H9 (cell line): ENCODE data around the gene DNHD1. TPM values are rescaled to one million over a fixed set of nuclear protein-coding genes. Genes with fewer than 3 reads are reported as not detected.
A peak's percentile ranks its signal among the peaks of the same experiment; 100 is the strongest.

Experiments
- DNase-seq: peaks from one replicate; pipeline ENCODE4 v3.0.0-alpha.2; 2017
- H2AFZ ChIP-seq: one replicate; pipeline ENCODE4 v1.6.1; 2013; ENCODE audit warnings: mild to moderate bottlenecking, low read length, control low read depth, moderate library complexity
- H2AK5ac ChIP-seq: 2 replicates; pipeline ENCODE4 v1.6.1; 2013; ENCODE audit warnings: low read length, control low read depth, mixed read lengths; ENCODE audit not compliant: insufficient read length
- H2BK120ac ChIP-seq: one replicate; pipeline ENCODE4 v1.6.1; 2013; ENCODE audit warnings: low read depth, mild to moderate bottlenecking, low read length, control low read depth, inconsistent platforms; ENCODE audit not compliant: poor library complexity, severe bottlenecking
- H2BK12ac ChIP-seq: 2 replicates; pipeline ENCODE4 v1.6.1; 2013; ENCODE audit warnings: low read length, control low read depth, mixed read lengths, low read depth; ENCODE audit not compliant: insufficient read length
- H2BK15ac ChIP-seq: 2 replicates; pipeline ENCODE4 v1.6.1; 2013; ENCODE audit warnings: low read depth, low read length, control low read depth
- H2BK20ac ChIP-seq: one replicate; pipeline ENCODE4 v1.6.1; 2013; ENCODE audit warnings: low read depth, mild to moderate bottlenecking, low read length, control low read depth, inconsistent platforms; ENCODE audit not compliant: poor library complexity, severe bottlenecking
- H2BK5ac ChIP-seq: 2 replicates; pipeline ENCODE4 v1.6.1; 2013; ENCODE audit warnings: low read length, control low read depth, mixed read lengths; ENCODE audit not compliant: insufficient read length
- H3K14ac ChIP-seq: 2 replicates; pipeline ENCODE4 v1.6.1; 2013; ENCODE audit warnings: low read length, control low read depth; ENCODE audit not compliant: insufficient read depth
- H3K18ac ChIP-seq: 2 replicates; pipeline ENCODE4 v1.6.1; 2013; ENCODE audit warnings: low read depth, mild to moderate bottlenecking, mixed read lengths, low read length, control low read depth; ENCODE audit not compliant: insufficient read length
- H3K23ac ChIP-seq: 2 replicates; pipeline ENCODE4 v1.6.1; 2013; ENCODE audit warnings: low read length, control low read depth, mixed read lengths, low read depth; ENCODE audit not compliant: insufficient read length
- H3K23me2 ChIP-seq: 2 replicates; pipeline ENCODE4 v1.6.1; 2013; ENCODE audit warnings: low read depth, mild to moderate bottlenecking, mixed read lengths, low read length, control low read depth; ENCODE audit not compliant: insufficient read length, poor library complexity, severe bottlenecking
- H3K27ac ChIP-seq: 2 replicates; pipeline ENCODE4 v1.5.1; 2013; ENCODE audit warnings: low read length, control low read depth, mixed read lengths, low read depth; ENCODE audit not compliant: insufficient read length
- H3K27me3 ChIP-seq: 2 replicates; pipeline ENCODE4 v1.6.1; 2013; ENCODE audit warnings: low read length, control low read depth, inconsistent platforms; ENCODE audit not compliant: insufficient read depth
- H3K4ac ChIP-seq: 2 replicates; pipeline ENCODE4 v1.6.1; 2013; ENCODE audit warnings: low read depth, mild to moderate bottlenecking, control low read depth, inconsistent platforms, low read length, moderate library complexity
- H3K4me1 ChIP-seq: 2 replicates; pipeline ENCODE4 v1.6.1; 2013; ENCODE audit warnings: low read length, control low read depth, inconsistent platforms; ENCODE audit not compliant: insufficient read depth
- H3K4me2 ChIP-seq: 2 replicates; pipeline ENCODE4 v1.6.1; 2013; ENCODE audit warnings: low read length, control low read depth, mixed read lengths; ENCODE audit not compliant: insufficient read length, insufficient read depth
- H3K56ac ChIP-seq: 2 replicates; pipeline ENCODE4 v1.6.1; 2013; ENCODE audit warnings: low read depth, mild to moderate bottlenecking, mixed read lengths, low read length, control low read depth; ENCODE audit not compliant: insufficient read length
- H3K79me1 ChIP-seq: 2 replicates; pipeline ENCODE4 v1.6.1; 2013; ENCODE audit warnings: low read depth, mild to moderate bottlenecking, moderate library complexity, low read length, control low read depth, inconsistent platforms; ENCODE audit not compliant: insufficient read depth, poor library complexity, severe bottlenecking
- H3K79me2 ChIP-seq: 2 replicates; pipeline ENCODE4 v1.6.1; 2013; ENCODE audit warnings: low read length, control low read depth, inconsistent platforms; ENCODE audit not compliant: insufficient read depth
- H3K9ac ChIP-seq: 2 replicates; pipeline ENCODE4 v1.6.1; 2013; ENCODE audit warnings: low read length, control low read depth, mixed read lengths; ENCODE audit not compliant: insufficient read length; ENCODE audit errors: extremely low read depth
- H3K9me3 ChIP-seq: one replicate; pipeline ENCODE4 v1.6.1; 2013; ENCODE audit warnings: low read depth, low read length, inconsistent platforms; ENCODE audit not compliant: control insufficient read depth
- H3T11ph ChIP-seq: one replicate; pipeline ENCODE4 v1.6.1; 2013; ENCODE audit warnings: mild to moderate bottlenecking, low read length, control low read depth, inconsistent platforms
- H4K20me1 ChIP-seq: one replicate; pipeline ENCODE4 v1.6.1; 2013; ENCODE audit not compliant: control insufficient read depth, insufficient read length, insufficient read depth
- H4K5ac ChIP-seq: 2 replicates; pipeline ENCODE4 v1.6.1; 2013; ENCODE audit warnings: low read depth, mild to moderate bottlenecking, mixed read lengths, low read length, control low read depth; ENCODE audit not compliant: insufficient read length
- H4K8ac ChIP-seq: replicated peaks from 2 replicates; pipeline ENCODE4 v1.6.1; 2013; ENCODE audit warnings: low read length, control low read depth, mixed read lengths, low read depth; ENCODE audit not compliant: insufficient read length
- H4K91ac ChIP-seq: 2 replicates; pipeline ENCODE4 v1.6.1; 2013; ENCODE audit warnings: low read depth, mild to moderate bottlenecking, moderate library complexity, mixed read lengths, low read length, control low read depth; ENCODE audit not compliant: insufficient read length
- H3K27ac Mint-ChIP-seq, 3 experiments: 2 replicates in 2 of 3; 3 replicates in 1 of 3; pipeline ENCODE4 v1.8.0; 2020 to 2021; ENCODE audit warnings: mixed read lengths in 3 of 3, mild to moderate bottlenecking in 1 of 3, moderate library complexity in 1 of 3
- H3K27me3 Mint-ChIP-seq: 2 replicates; pipeline ENCODE4 v1.8.0; 2021; ENCODE audit warnings: low read depth, mild to moderate bottlenecking, moderate library complexity, mixed read lengths
- H3K36me3 Mint-ChIP-seq, 3 experiments: 2 replicates in 2 of 3; 3 replicates in 1 of 3; pipeline ENCODE4 v1.8.0; 2020 to 2021; ENCODE audit warnings: low read depth in 3 of 3, mixed read lengths in 3 of 3; ENCODE audit not compliant: insufficient read depth in 1 of 3
- H3K4me1 Mint-ChIP-seq, 2 experiments: 2 replicates each; pipeline ENCODE4 v1.8.0; 2020; ENCODE audit warnings: mixed read lengths in 2 of 2
- H3K4me3 Mint-ChIP-seq, 2 experiments: 2 replicates in 1 of 2; 3 replicates in 1 of 2; pipeline ENCODE4 v1.8.0; 2020 to 2021; ENCODE audit warnings: mild to moderate bottlenecking in 2 of 2, mixed read lengths in 2 of 2, moderate library complexity in 1 of 2
- H3K9me3 Mint-ChIP-seq, 2 experiments: 2 replicates in 1 of 2; 3 replicates in 1 of 2; pipeline ENCODE4 v1.8.0; 2020; ENCODE audit warnings: mild to moderate bottlenecking in 2 of 2, mixed read lengths in 2 of 2, moderate library complexity in 1 of 2
- WGBS: extraction: QIAGEN DNeasy Blood & Tissue Kit; methylation state at CpG from one replicate; pipeline ENCODE4 v1.1.7; 2013; ENCODE audit warnings: missing lambda C conversion rate, low lambda C conversion rate, mixed read lengths; ENCODE audit not compliant: insufficient read length; ENCODE audit errors: extremely low coverage; 5-methylcytosine and 5-hydroxymethylcytosine counted together
- total RNA-seq: library from RNA; stranded (reverse); gene quantifications from 2 replicates; pipeline ENCODE4 v1.2.1, GENCODE V29; 2021
- TF ChIP-seq, protein P1 (sequence below): fragments of 200-600 bp; sonication (generic); conservative IDR thresholded peaks from 3 replicates; pipeline ENCODE4 v1.8.0; 2021; ENCODE audit warnings: antibody characterized with exemption, mild to moderate bottlenecking

The DNHD1 gene
- total RNA-seq, 1 experiment from 2014 or later = 3.5 TPM

DNA sequence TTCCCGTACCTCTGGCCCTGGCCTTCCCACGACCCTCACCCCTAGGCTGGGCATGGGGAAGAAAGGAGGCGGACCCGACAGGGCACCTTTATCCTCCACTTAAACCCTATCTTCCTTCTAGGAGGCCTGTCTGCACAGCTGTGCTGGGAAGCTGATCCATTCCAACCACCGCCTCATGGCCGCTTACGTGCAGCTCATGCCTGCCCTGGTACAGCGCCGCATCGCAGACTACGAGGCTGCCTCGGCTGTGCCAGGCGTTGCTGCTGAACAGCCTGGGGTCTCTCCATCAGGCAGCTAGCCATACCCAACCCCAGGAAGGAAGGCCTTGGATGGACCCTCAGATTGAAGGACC is 15.2 kb upstream of the DNHD1 start:
- H3T11ph ChIP-seq = no peak overlapping the region
- peak overlapping the region; percentile 98 to 99 for H3K4me3 Mint-ChIP-seq
- H3K4ac ChIP-seq = peak overlapping the region; percentile 13; the same call in 1 of the 2 replicates
- H3K27ac Mint-ChIP-seq = peak overlapping the region; percentile 96 to 100 (median 98); a peak in 6 of 7 replicates
- H2BK120ac ChIP-seq = no peak overlapping the region
- no peaks in the 10 kb centered on the region; the same call in 1 of the 2 replicates for H3K4me1 ChIP-seq
- H3K36me3 Mint-ChIP-seq = peaks cover 41 to 50% (median 46%) of the 10 kb centered on the region in 3 experiments
- no peaks in the 10 kb centered on the region; the same call in 1 of the 2 replicates for H3K27me3 Mint-ChIP-seq
- peak overlapping the region; percentile 78 for H3K18ac ChIP-seq
- H3K9ac ChIP-seq = peak overlapping the region; percentile 96
- WGBS = no CpG with 5 or more reads among the region's 13 CpGs
- no peaks in the 10 kb centered on the region for H3K9me3 Mint-ChIP-seq
- H3K4me2 ChIP-seq = peak overlapping the region; percentile 80
- H4K20me1 ChIP-seq = no peaks in the 10 kb centered on the region
- H3K14ac ChIP-seq = peak overlapping the region; percentile 50
- H3K27me3 ChIP-seq = no peaks in the 10 kb centered on the region
- H3K79me2 ChIP-seq = peaks cover 18% of the 10 kb centered on the region; the same call in 1 of the 2 replicates
- peak overlapping the region; percentile 60 for H3K56ac ChIP-seq
- H3K23me2 ChIP-seq = peaks cover 13% of the 10 kb centered on the region
- no peak overlapping the region for H2AFZ ChIP-seq
- H2BK12ac ChIP-seq = no peak overlapping the region
- H3K4me1 Mint-ChIP-seq = peaks cover 11 to 13% of the 10 kb centered on the region in 2 experiments
- H3K9me3 ChIP-seq = no peaks in the 10 kb centered on the region
- DNase-seq = no peak
- peak overlapping the region; percentile 25 for H4K5ac ChIP-seq
- H4K8ac ChIP-seq = no peak overlapping the region
- H3K79me1 ChIP-seq = peaks cover 16% of the 10 kb centered on the region
- H2BK15ac ChIP-seq = no peak overlapping the region
- H2BK5ac ChIP-seq = peak overlapping the region; percentile 13
- peak overlapping the region; percentile 15 for H2AK5ac ChIP-seq
- H3K23ac ChIP-seq = no peak overlapping the region
- peak overlapping the region; percentile 29 for H3K27ac ChIP-seq
- H4K91ac ChIP-seq = peak overlapping the region; percentile 23
- TF ChIP-seq, protein P1, sequence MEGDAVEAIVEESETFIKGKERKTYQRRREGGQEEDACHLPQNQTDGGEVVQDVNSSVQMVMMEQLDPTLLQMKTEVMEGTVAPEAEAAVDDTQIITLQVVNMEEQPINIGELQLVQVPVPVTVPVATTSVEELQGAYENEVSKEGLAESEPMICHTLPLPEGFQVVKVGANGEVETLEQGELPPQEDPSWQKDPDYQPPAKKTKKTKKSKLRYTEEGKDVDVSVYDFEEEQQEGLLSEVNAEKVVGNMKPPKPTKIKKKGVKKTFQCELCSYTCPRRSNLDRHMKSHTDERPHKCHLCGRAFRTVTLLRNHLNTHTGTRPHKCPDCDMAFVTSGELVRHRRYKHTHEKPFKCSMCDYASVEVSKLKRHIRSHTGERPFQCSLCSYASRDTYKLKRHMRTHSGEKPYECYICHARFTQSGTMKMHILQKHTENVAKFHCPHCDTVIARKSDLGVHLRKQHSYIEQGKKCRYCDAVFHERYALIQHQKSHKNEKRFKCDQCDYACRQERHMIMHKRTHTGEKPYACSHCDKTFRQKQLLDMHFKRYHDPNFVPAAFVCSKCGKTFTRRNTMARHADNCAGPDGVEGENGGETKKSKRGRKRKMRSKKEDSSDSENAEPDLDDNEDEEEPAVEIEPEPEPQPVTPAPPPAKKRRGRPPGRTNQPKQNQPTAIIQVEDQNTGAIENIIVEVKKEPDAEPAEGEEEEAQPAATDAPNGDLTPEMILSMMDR = no peak
- H2BK20ac ChIP-seq = no peak overlapping the region
